SK-N-SH (cell line): ENCODE results near the gene NUTF2. TPM values are rescaled to one million over a fixed set of nuclear protein-coding genes. Genes with fewer than 3 reads are reported as not detected.

ENCODE experiments used
- CTCF ChIA-PET: fragments of 300-600, 350-600 bp; formaldehyde crosslinking; extraction: SDS; loops from one replicate; lab custom pipeline; 2021; lab: Yijun Ruan, JAX
- POLR2A ChIA-PET: fragments of 350-600 bp; sonication (Branson Sonifier 250); formaldehyde crosslinking; extraction: SDS; loops from one replicate; lab custom pipeline; 2020; ENCODE audit warnings: antibody characterized with exemption, inconsistent platforms; lab: Yijun Ruan, JAX
- DNase-seq: peaks from one replicate; pipeline ENCODE4 v3.0.0; 2012
- H2AFZ ChIP-seq: fragments of 200-600 bp; sonication (generic); 2 replicates; pipeline ENCODE4 v1.8.1; 2016; ENCODE audit warnings: antibody characterized with exemption, mild to moderate bottlenecking, low read depth
- H3F3A ChIP-seq: fragments of 200-600 bp; sonication (generic); replicated peaks from 2 replicates; pipeline ENCODE3; 2016; ENCODE audit warnings: antibody characterized with exemption, mild to moderate bottlenecking; ENCODE audit not compliant: insufficient read depth
- H3K27ac ChIP-seq, 2 experiments: fragments of 200-500 bp in 1 of 2; fragments of 200-600 bp in 1 of 2; sonication (Bioruptor generic) in 1 of 2; sonication (generic), shearing (Covaris generic) in 1 of 2; 2 replicates each; pipeline versions ENCODE4 v1.5.1 to v1.6.1; 2014 to 2016; ENCODE audit warnings: low read depth in 2 of 2, inconsistent platforms in 1 of 2, low read length in 1 of 2, mild to moderate bottlenecking in 1 of 2, mixed read lengths in 1 of 2
- H3K27me3 ChIP-seq: fragments of 200-600 bp; sonication (generic), shearing (Covaris generic); 2 replicates; pipeline ENCODE4 v1.6.1; 2016; ENCODE audit warnings: mixed run types; ENCODE audit not compliant: insufficient read depth
- H3K36me3 ChIP-seq, 2 experiments: fragments of 200-500 bp in 1 of 2; fragments of 200-600 bp in 1 of 2; sonication (Bioruptor generic) in 1 of 2; sonication (generic) in 1 of 2; replicated peaks in 1 of 2; 2 replicates each; pipeline versions ENCODE3 to v1.5.1; 2014 to 2016; ENCODE audit warnings: low read length in 1 of 2, mild to moderate bottlenecking in 1 of 2; ENCODE audit not compliant: insufficient read depth in 2 of 2, control insufficient read depth in 1 of 2
- H3K4me1 ChIP-seq, 2 experiments: fragments of 200-500 bp in 1 of 2; fragments of 200-600 bp in 1 of 2; sonication (Bioruptor generic) in 1 of 2; sonication (generic), shearing (Covaris generic) in 1 of 2; 2 replicates each; pipeline versions ENCODE4 v1.5.1 to v1.6.1; 2014 to 2016; ENCODE audit warnings: low read depth in 1 of 2, low read length in 1 of 2, mixed run types in 1 of 2; ENCODE audit not compliant: insufficient read depth in 2 of 2, control insufficient read depth in 1 of 2
- H3K4me2 ChIP-seq: fragments of 200-600 bp; sonication (generic), shearing (Covaris generic); 2 replicates; pipeline ENCODE4 v1.6.1; 2017; ENCODE audit warnings: mixed run types
- H3K4me3 ChIP-seq, 2 experiments: fragments of 200-500 bp in 1 of 2; fragments of 200-600 bp in 1 of 2; sonication (Bioruptor generic) in 1 of 2; sonication (generic), shearing (Covaris generic) in 1 of 2; 2 replicates each; pipeline versions ENCODE4 v1.5.1 to v1.8.1; 2014 to 2016; ENCODE audit warnings: low read depth in 2 of 2, inconsistent platforms in 1 of 2, low read length in 1 of 2, mild to moderate bottlenecking in 1 of 2, mixed read lengths in 1 of 2, moderate library complexity in 1 of 2
- H3K79me2 ChIP-seq: fragments of 200-600 bp; sonication (generic); 2 replicates; pipeline ENCODE4 v1.8.1; 2017; ENCODE audit warnings: mild to moderate bottlenecking; ENCODE audit not compliant: insufficient read depth
- H3K9ac ChIP-seq: fragments of 200-600 bp; sonication (generic); 2 replicates; pipeline ENCODE4 v1.6.1; 2017; ENCODE audit warnings: mixed run types
- H3K9me2 ChIP-seq: fragments of 200-600 bp; sonication (generic); 2 replicates; pipeline ENCODE4 v1.6.1; 2017; ENCODE audit warnings: mixed run types
- H3K9me3 ChIP-seq: fragments of 200-600 bp; sonication (generic); 2 replicates; pipeline ENCODE4 v1.6.1; 2017; ENCODE audit warnings: mixed run types, mild to moderate bottlenecking, moderate library complexity
- H4K20me1 ChIP-seq: fragments of 200-600 bp; sonication (generic); 2 replicates; pipeline ENCODE4 v1.6.1; 2017; ENCODE audit warnings: mild to moderate bottlenecking, mixed run types; ENCODE audit not compliant: insufficient read depth
- CHD2 ChIP-seq: fragments of 150-350 bp; IDR thresholded peaks from 2 replicates; pipeline ENCODE4 v1.6.1; 2018; ENCODE audit warnings: low read length; ENCODE audit not compliant: partially characterized antibody
- CTCF ChIP-seq: fragments of 200-600 bp; sonication (generic); IDR thresholded peaks from 2 replicates; pipeline ENCODE4 v1.6.1; 2017; ENCODE audit warnings: antibody characterized with exemption, mild to moderate bottlenecking, moderate library complexity
- EP300 ChIP-seq, 2 experiments: IDR thresholded peaks; 2 replicates each; pipeline versions ENCODE4 v1.4.0 to v1.6.1; 2012; ENCODE audit warnings: borderline replicate concordance in 1 of 2, low read depth in 1 of 2, low read length in 1 of 2
- FOSL2 ChIP-seq: IDR thresholded peaks from 2 replicates; pipeline ENCODE4 v1.4.0; 2012; ENCODE audit warnings: low read depth, mild to moderate bottlenecking, moderate library complexity, borderline replicate concordance
- FOXM1 ChIP-seq: IDR thresholded peaks from 2 replicates; pipeline ENCODE4 v1.4.0; 2012; ENCODE audit warnings: low read depth, mild to moderate bottlenecking
- GABPA ChIP-seq: IDR thresholded peaks from 2 replicates; pipeline ENCODE4 v1.4.0; 2012; ENCODE audit warnings: low read depth, mild to moderate bottlenecking
- JUND ChIP-seq: IDR thresholded peaks from 2 replicates; pipeline ENCODE4 v1.4.0; 2012
- MXI1 ChIP-seq: IDR thresholded peaks from 2 replicates; pipeline ENCODE4 v1.6.1; 2012; ENCODE audit warnings: mild to moderate bottlenecking, low read depth, low read length, improper control_type of control experiment
- NFIC ChIP-seq: IDR thresholded peaks from 2 replicates; pipeline ENCODE4 v1.4.0; 2012; ENCODE audit warnings: borderline replicate concordance
- POLR2AphosphoS5 ChIP-seq: IDR thresholded peaks from 2 replicates; pipeline ENCODE4 v1.6.1; 2012; ENCODE audit warnings: low read depth, low read length
- RAD21 ChIP-seq: IDR thresholded peaks from 2 replicates; pipeline ENCODE4 v1.6.1; 2012; ENCODE audit warnings: mild to moderate bottlenecking, low read length
- RFX5 ChIP-seq: IDR thresholded peaks from 2 replicates; pipeline ENCODE4 v1.6.1; 2012; ENCODE audit warnings: mild to moderate bottlenecking, improper control_type of control experiment, low read length
- RXRA ChIP-seq: IDR thresholded peaks from 2 replicates; pipeline ENCODE4 v1.4.0; 2012; ENCODE audit warnings: low read depth, mild to moderate bottlenecking, borderline replicate concordance
- SMC3 ChIP-seq: IDR thresholded peaks from 2 replicates; pipeline ENCODE4 v1.6.1; 2012; ENCODE audit warnings: low read depth, low read length, improper control_type of control experiment
- TAF1 ChIP-seq: IDR thresholded peaks from 2 replicates; pipeline ENCODE4 v1.6.1; 2012; ENCODE audit warnings: low read depth, mild to moderate bottlenecking, low read length, moderate library complexity, borderline replicate concordance
- YY1 ChIP-seq: IDR thresholded peaks from 2 replicates; pipeline ENCODE4 v1.4.0; 2012; ENCODE audit warnings: low read depth, mild to moderate bottlenecking
- WGBS: methylation state at CpG from one replicate; pipeline ENCODE4 v1.1.6; 2017; ENCODE audit warnings: low lambda C conversion rate; 5-methylcytosine and 5-hydroxymethylcytosine counted together
- polyA plus RNA-seq, 3 experiments: library from polyadenylated mRNA; depleted of rRNA; stranded (reverse); fragments of >200 nt; gene quantifications; 2 replicates each; pipeline ENCODE4 v1.2.3, GENCODE V29; 2012
- TF ChIP-seq, protein P1 (sequence below): IDR thresholded peaks from 2 replicates; pipeline ENCODE4 v1.4.0; 2012; ENCODE audit warnings: low read depth, borderline replicate concordance
- TF ChIP-seq, protein P2 (sequence below): fragments of 150-350 bp; IDR thresholded peaks from 2 replicates; pipeline ENCODE4 v1.6.1; 2017; ENCODE audit warnings: antibody characterized with exemption, low read length, low read depth, borderline replicate concordance
- TF ChIP-seq, protein P3 (sequence below): fragments of 150-350 bp; IDR thresholded peaks from 2 replicates; pipeline ENCODE4 v1.6.1; 2016; ENCODE audit warnings: mild to moderate bottlenecking, low read depth, low read length

NUTF2 gene
- polyA plus RNA-seq, 1 of the 3 experiments (the other 2 are of a cell fraction), result 449 TPM

DNA sequence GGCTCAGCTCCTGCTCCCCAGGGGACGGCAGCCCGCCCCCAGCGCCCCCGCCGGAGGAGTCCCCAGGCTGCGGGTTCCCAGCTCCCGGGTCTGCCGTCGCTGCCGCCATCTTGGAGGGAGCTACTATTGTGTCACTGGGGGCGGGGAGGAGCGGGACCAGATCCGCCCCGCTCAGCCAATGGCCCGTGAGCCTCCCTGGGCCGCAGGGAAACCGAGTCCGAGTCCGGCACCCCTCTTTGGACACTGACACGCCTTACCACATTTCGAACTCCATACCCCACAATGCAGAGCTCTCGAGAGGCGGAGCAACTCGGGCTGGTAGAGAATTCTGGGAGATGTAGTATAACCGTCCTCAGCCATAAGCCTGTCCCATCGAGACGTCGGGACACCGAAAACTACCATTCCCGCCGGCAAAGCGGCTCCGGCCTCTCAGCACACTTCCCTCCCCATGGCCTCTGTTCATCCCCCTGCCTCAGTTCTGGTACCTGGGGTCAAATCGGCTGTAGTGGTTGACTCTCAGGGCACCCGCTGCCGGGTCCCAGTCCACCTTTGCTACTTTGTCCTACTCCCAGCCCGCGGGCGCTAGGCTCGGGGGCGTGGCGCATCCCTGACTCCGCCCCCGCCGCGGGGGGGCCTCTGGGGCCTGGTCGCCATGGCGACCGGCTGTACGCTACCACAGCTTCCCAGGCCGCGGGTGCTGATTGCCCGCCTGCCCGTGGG, 40.1 kb upstream of the NUTF2 start, which contains the start of the genes RANBP10 and TSNAXIP1 (continued):
- TF ChIP-seq FOSL2, result no peak; the same call in 1 of the 2 replicates
- TF ChIP-seq CHD2, result peak; percentile 90
- peak; percentile 100 for TF ChIP-seq TAF1
- TF ChIP-seq, all 33 proteins: peak for 10

DNA sequence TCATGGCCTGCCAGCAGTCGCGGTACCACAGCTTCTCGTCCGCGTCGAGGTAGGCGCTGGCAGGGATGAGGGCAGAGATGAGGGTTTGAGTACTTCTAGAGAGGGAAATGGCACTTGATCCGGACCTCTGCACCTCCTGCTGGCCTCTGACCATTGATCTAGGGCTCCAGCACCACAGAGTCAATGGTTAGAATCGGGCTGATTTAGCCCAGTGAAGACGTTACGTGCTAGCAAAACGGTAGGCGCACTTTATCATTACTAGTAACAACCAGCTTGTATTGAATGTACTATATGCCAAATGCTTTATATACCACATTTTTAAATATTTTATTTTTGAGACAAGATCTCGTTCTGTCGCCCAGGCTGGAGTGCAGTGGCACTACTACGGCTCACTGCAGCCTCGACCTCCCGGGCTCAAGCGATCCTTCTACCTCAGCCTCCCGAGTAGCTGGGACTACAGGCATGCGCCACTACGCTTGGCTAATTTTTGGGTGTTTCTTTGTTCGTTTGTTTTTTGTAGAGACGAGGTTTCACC, 39.5 kb upstream of the NUTF2 start:
- H3K27ac ChIP-seq, result peak overlapping the region; percentile 76 to 81; a peak in 3 of 4 replicates
- DNase-seq, result no peak
- H3K4me3 ChIP-seq, result peak overlapping the region; percentile 73 to 83
- H3K79me2 ChIP-seq, result peaks cover 37% of the 10 kb centered on the region
- H3K4me1 ChIP-seq, result peaks cover 0 to 11% of the 10 kb centered on the region in 2 experiments; a peak in 1 of 4 replicates
- H4K20me1 ChIP-seq, result no peaks in the 10 kb centered on the region; the same call in 1 of the 2 replicates
- POLR2A ChIA-PET, result interaction anchor here (0.5 to 1.4 kb wide), 10 partner anchors 9 to 1535 kb away, joined by 3 to 6 read pairs (median 4); partner anchors contain the start of genes ACD and NUTF2
- WGBS, result 26% methylated on average over 17 of the region's 24 CpGs
- H3K27me3 ChIP-seq, result no peaks in the 10 kb centered on the region
- no peaks in the 10 kb centered on the region for H3K9me3 ChIP-seq
- TF ChIP-seq RFX5 (no peak), CTCF (peak; percentile 35), POLR2AphosphoS5 (no peak), SMC3 (peak; percentile 12; the same call in 1 of the 2 replicates), RXRA (no peak), RAD21 (peak; percentile 17; the same call in 1 of the 2 replicates), EP300 (IDR thresholded peaks at IDR 0.05; ENCODE audit: borderline replicate concordance in 1 of 2, low read depth in 1 of 2, low read length in 1 of 2) (no peak)
- peaks cover 8% of the 10 kb centered on the region in 2 experiments for H3K36me3 ChIP-seq
- H3K9me2 ChIP-seq, result no peaks in the 10 kb centered on the region
- peak overlapping the region; percentile 96 for H2AFZ ChIP-seq
- CTCF ChIA-PET, result interaction anchor here (0.7 to 2.6 kb wide), 12 partner anchors 9 to 314 kb away, joined by 3 to 40 read pairs (median 4); partner anchors contain the start of gene RIPOR1
- H3K4me2 ChIP-seq, result peak overlapping the region; percentile 81
- no peaks in the 10 kb centered on the region for H3F3A ChIP-seq
- peak overlapping the region; percentile 71 for H3K9ac ChIP-seq

DNA sequence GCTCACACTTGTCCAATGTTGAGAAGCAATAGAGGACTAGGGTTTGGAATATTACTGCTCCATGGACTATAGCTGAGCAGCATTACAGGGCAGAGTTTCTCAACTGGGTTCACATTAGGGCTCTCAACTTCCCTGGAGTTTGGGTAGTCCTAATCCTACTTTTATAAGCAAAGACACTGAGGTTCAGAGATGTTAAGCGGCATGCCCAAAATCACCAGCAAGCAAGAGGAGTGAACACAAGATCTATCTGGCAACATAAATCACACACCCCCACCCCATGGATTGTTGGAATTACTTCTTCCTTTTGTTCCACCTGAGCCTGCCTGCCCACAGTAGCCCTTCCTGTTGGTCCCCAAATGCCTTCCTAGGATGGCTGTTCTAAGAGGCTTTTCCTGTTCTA, 34.8 kb upstream of the NUTF2 start:
- Histone ChIP-seq H3K36me3 (no peaks in the 10 kb centered on the region), H3K79me2 (no peaks in the 10 kb centered on the region), H3K4me1 (peaks cover 0 to 3% of the 10 kb centered on the region in 2 experiments; a peak in 1 of 4 replicates), H3K9ac (no peak overlapping the region), H2AFZ (no peak overlapping the region), H3K27me3 (no peaks in the 10 kb centered on the region), H3K9me2 (no peaks in the 10 kb centered on the region), H3K27ac (no peak overlapping the region), H3K4me3 (no peak overlapping the region), H3K9me3 (no peaks in the 10 kb centered on the region), H4K20me1 (no peaks in the 10 kb centered on the region), H3K4me2 (no peak overlapping the region), H3F3A (no peaks in the 10 kb centered on the region)
- WGBS, result 86% methylated on average over 1 of the region's 1 CpG
- ChIA-PET POLR2A (no interaction called here), CTCF (interaction anchor here (2.1 kb wide), 1 partner anchor 229 kb away, joined by 5 read pairs; no protein-coding TSS in a partner anchor)
- DNase-seq, result no peak
- TF ChIP-seq RFX5 (no peak), YY1 (no peak), NFIC (no peak), EP300 (IDR thresholded peaks at IDR 0.05; ENCODE audit: borderline replicate concordance in 1 of 2, low read depth in 1 of 2, low read length in 1 of 2) (no peak), GABPA (no peak), RAD21 (no peak), CHD2 (no peak), FOXM1 (no peak), MXI1 (no peak), JUND (no peak), SMC3 (no peak)
- TF ChIP-seq, protein P1, sequence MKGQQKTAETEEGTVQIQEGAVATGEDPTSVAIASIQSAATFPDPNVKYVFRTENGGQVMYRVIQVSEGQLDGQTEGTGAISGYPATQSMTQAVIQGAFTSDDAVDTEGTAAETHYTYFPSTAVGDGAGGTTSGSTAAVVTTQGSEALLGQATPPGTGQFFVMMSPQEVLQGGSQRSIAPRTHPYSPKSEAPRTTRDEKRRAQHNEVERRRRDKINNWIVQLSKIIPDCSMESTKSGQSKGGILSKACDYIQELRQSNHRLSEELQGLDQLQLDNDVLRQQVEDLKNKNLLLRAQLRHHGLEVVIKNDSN, result no peak
- TF ChIP-seq, protein P2, sequence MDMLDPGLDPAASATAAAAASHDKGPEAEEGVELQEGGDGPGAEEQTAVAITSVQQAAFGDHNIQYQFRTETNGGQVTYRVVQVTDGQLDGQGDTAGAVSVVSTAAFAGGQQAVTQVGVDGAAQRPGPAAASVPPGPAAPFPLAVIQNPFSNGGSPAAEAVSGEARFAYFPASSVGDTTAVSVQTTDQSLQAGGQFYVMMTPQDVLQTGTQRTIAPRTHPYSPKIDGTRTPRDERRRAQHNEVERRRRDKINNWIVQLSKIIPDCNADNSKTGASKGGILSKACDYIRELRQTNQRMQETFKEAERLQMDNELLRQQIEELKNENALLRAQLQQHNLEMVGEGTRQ, result no peak
- TF ChIP-seq, protein P3, sequence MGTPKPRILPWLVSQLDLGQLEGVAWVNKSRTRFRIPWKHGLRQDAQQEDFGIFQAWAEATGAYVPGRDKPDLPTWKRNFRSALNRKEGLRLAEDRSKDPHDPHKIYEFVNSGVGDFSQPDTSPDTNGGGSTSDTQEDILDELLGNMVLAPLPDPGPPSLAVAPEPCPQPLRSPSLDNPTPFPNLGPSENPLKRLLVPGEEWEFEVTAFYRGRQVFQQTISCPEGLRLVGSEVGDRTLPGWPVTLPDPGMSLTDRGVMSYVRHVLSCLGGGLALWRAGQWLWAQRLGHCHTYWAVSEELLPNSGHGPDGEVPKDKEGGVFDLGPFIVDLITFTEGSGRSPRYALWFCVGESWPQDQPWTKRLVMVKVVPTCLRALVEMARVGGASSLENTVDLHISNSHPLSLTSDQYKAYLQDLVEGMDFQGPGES, result no peak
